GM12801 (cell line): ENCODE measurements around the gene SEBOX.

Source experiments
- TF ChIP-seq, protein P1 (sequence below): IDR thresholded peaks from one replicate; pipeline ENCODE4 v1.5.1; 2011; ENCODE audit warnings: control low read depth; ENCODE audit not compliant: insufficient read length; ENCODE audit errors: extremely low read depth

Gene SEBOX

DNA sequence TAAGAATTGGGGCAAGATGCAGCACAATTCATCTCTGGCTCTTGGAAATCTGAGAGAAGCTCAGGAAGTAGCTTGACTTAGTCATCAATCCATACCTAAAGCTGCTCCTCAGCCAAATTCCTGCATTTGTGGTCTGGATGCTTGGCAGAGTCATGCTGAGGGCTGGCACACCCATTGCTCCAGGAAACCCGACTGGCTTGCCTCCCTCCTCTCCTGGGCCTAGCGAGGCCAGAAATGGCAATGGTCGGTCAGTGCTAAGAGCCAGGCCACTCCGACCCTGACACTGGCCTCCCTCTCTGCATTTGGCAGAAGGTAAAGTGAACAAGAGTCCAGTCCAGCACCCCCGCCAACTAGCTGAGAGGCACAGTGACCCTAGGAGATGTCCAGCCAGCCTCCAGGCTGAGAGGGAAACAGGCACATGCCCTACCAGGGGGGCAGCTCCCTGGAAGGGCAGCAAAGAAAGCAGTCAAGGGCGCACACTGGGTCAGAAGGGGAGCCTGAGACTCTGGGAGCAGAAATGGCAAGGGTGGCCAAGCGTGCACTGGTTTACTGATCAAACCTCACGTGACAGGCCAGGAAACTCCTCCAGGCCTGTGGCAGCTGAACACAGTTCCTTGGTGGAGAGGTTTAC, 17.6 kb downstream of the SEBOX start:
- TF ChIP-seq, protein P1, sequence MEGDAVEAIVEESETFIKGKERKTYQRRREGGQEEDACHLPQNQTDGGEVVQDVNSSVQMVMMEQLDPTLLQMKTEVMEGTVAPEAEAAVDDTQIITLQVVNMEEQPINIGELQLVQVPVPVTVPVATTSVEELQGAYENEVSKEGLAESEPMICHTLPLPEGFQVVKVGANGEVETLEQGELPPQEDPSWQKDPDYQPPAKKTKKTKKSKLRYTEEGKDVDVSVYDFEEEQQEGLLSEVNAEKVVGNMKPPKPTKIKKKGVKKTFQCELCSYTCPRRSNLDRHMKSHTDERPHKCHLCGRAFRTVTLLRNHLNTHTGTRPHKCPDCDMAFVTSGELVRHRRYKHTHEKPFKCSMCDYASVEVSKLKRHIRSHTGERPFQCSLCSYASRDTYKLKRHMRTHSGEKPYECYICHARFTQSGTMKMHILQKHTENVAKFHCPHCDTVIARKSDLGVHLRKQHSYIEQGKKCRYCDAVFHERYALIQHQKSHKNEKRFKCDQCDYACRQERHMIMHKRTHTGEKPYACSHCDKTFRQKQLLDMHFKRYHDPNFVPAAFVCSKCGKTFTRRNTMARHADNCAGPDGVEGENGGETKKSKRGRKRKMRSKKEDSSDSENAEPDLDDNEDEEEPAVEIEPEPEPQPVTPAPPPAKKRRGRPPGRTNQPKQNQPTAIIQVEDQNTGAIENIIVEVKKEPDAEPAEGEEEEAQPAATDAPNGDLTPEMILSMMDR, result no peak

DNA sequence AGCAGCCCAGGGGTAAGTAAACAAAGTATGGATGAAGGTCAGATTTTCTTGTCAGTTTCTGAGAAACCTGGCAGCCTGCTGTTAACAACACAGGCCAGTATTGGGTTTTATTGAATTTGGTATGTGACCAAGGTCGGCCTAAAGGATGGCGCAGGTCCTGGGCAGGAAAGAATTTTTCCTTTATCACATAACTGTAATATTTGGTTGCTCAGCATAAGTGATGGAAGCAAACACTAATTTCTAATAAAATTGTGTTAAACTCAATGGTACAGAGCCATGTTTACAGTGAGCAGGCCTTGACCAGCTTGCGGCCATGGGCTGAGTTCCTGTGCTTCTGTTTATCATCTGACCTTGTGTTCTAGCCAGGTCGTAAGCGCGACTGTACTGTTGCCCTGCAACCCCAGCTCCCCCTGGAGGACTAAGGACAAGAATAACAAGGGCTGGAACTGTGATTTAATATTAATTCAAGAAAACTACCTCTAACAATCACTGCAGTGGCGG, 18.2 kb downstream of the SEBOX start:
- TF ChIP-seq, protein P1, result no peak

DNA sequence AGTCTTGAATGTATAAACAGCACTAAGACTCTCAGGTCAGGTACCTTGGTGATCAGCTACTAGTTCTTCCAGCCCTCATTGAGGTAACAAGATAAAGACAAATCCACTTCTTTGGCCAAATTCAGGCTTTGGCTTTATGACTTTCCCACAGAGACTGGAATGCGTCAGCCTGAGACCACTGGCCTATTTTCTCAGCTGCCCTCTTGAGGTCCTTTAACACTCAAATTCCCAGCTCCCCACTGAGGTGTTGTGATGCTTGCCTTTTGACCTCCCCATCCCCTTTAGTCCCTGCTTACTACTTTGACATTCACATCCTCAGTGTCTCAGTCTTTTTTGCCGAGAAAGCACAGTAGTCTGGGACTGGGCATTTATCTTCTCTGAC, 18.8 kb downstream of the SEBOX start:
- TF ChIP-seq, protein P1, result no peak

DNA sequence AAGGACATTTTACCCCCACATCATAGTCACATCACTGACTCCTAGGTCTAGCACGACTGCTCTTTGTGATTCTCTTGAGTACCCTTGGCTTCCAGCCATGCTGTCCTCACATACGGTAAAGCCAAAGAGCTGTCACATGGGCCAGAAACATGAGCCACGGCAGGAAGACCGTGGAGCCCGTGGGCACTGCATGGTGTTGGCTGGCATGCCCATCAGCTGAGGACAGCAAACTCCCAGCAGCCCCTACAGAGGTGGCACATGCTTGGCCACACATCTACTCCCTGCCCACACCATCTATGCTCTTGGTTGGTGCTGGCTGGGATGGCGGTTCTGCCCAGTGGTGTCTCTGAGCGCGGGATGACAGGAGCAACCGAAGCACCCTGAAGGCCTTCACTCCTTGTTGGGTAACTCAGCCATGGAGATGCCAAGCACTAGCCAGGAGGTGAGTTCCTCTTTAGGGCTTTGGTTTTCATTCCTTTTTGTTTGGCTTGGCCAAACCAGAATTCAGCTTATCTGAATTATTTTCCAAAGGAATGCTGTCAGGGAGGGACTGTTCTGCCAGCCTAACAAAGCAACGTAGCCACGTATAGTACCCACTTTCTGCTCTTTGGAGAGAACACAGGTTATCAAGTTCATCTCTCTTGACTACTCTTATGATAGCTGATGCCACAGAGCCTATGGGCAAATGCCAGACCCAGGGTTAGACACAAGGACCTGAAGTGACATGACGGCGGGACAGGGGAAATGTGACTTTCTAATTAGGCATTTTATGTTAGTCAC, 19.4 kb downstream of the SEBOX start:
- TF ChIP-seq, protein P1, result no peak

DNA sequence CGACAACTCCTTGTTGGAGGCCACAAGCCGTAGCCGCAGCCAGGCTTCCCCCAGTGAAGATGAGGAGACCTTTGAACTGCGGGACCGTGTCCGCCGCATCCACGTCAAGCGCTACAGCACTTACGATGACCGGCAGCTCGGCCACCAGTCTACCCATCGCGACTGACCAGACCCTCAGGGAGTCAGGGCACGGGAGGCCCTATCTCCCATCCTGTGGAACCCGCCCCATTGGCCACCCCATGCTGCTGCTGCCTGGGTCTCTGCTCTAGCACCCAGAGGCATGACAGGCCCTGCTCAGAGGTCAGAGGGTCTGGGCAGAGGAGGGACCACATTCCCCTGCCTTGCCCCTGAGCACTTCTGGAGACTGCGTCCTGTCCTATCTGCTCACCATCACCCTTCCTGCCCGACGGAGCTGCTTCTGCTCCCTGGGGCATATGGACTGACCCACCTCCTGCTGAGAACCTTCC, 20.5 kb downstream of the SEBOX start:
- TF ChIP-seq, protein P1, result no peak

DNA sequence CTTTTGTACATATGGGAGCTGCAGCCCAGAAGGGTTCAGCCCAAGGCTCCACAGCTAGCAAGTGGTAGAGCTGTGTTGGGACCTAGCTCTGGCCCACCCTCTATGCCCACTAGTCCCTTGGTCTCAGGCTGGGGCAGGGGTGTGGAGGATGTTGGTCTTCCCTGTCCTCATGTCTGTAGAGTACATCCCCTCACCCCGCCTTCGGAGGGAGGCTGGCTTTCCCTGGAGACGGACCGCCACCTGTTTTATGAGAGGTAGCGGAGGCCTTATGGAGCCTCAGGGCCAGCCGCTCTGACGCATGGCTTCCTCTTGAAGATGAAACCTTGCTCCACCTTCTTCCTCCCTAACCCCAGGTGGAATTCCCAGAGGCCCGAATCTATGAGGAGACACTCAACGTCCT, 21.0 kb downstream of the SEBOX start:
- TF ChIP-seq, protein P1, result no peak

DNA sequence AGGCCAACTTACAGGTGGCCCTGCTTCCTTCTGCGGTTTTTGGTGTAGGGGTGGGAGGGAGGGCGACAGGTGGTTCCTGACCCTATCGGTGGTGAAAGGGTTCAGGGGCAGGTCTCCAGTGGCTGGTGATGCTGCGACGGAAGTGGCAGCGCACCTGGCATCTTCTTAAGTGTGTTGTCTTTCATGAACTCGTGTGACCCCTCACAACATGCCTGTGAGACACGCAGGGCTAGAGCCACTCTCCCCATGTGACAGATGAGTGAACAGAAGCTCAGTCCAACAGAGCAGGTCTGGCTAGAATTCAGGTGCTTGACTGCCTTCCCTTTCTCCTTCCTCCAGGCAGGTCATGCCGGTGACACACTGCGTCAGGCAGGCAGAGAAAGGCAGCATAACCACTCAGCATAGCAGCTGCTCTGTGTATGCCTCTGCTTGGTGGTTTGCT, 21.5 kb downstream of the SEBOX start:
- TF ChIP-seq, protein P1, result no peak
